ENCODE measurements around the gene HDAC9. TPM values are rescaled to one million over a fixed set of nuclear protein-coding genes. Genes with fewer than 3 reads are reported as not detected.

Gene HDAC9
- total RNA-seq, 6 donors from 2014 or later: 8.4 to 23.1 (median 10.4) TPM

DNA sequence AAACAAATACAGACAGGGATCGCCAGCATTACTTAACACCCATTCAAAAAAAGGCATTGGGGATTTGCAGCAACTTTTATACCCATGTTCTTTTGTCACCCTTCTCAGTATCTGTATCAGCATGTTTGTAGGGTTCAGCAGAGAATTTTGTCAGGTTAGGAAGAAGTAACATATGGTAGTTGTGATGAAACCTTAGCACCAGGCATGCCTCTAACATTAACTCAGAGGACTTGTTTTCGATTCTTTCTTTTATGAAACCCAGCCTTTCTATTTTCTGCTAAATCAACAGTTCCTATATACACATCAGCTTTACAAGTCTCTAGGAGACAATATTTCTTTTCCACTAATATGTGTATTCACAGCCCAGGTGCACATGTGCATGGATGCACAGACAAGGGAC lies 22.4 kb upstream of the HDAC9 start:
- Histone ChIP-seq H3K4me3 (no peak overlapping the region), H3K27ac (no peak overlapping the region), H3K36me3 (no peaks in the 10 kb centered on the region), H3K27me3 (no peaks in the 10 kb centered on the region), H3K4me1 (no peaks in the 10 kb centered on the region), H3K9me3 (no peaks in the 10 kb centered on the region)
- no peak for DNase-seq
- 92 to 94% methylated on average over 2 of the region's 2 CpGs for WGBS, 2 donors
- TF ChIP-seq CTCF (IDR thresholded peaks at IDR 0.05): no peak
- TF ChIP-seq EP300 (IDR thresholded peaks at IDR 0.05): no peak
- TF ChIP-seq POLR2A (IDR thresholded peaks at IDR 0.05): no peak
- TF ChIP-seq POLR2AphosphoS5 (IDR thresholded peaks at IDR 0.05): no peak
- no peak for ATAC-seq (ENCODE audit: low FRiP score in 2 of 2)

DNA sequence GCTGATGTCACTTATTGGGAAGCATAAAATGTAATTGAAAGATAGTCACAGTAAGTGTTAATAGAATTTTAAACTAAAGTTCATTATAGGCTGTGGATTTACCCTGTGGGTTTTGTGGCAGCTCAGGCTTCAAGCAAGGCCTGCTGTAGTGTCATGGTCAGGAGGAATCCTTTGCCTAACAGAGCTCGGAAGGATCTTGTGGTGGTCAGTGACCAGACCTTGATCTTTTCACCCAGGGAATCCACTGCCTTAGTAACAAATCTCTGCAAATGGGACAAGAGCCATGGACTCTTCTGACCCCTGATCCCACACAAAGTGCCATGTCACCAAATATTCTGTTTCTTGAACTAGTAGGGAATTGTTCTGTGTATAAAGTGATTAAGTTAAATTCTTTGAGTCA lies 20.6 kb upstream of the HDAC9 start:
- H3K9me3 ChIP-seq: no peaks in the 10 kb centered on the region
- 92 to 96% methylated on average over 1 of the region's 1 CpG for WGBS, 2 donors
- DNase-seq: no peak
- ATAC-seq (ENCODE audit: low FRiP score in 2 of 2): no peak
- no peak overlapping the region for H3K4me3 ChIP-seq
- H3K4me1 ChIP-seq: no peaks in the 10 kb centered on the region
- TF ChIP-seq POLR2AphosphoS5 (IDR thresholded peaks at IDR 0.05) (no peak), EP300 (IDR thresholded peaks at IDR 0.05) (no peak), CTCF (IDR thresholded peaks at IDR 0.05) (no peak), POLR2A (IDR thresholded peaks at IDR 0.05) (no peak)
- H3K27me3 ChIP-seq: no peaks in the 10 kb centered on the region
- H3K36me3 ChIP-seq: no peaks in the 10 kb centered on the region
- H3K27ac ChIP-seq: no peak overlapping the region

- H3K36me3 ChIP-seq: no peaks in the 10 kb centered on the region
- no peak overlapping the region for H3K4me3 ChIP-seq
- H3K27ac ChIP-seq: no peak overlapping the region
- DNase-seq: no peak
- TF ChIP-seq POLR2A (IDR thresholded peaks at IDR 0.05) (no peak), EP300 (IDR thresholded peaks at IDR 0.05) (no peak), POLR2AphosphoS5 (IDR thresholded peaks at IDR 0.05) (no peak), CTCF (IDR thresholded peaks at IDR 0.05) (no peak)
- no peaks in the 10 kb centered on the region for H3K4me1 ChIP-seq
- H3K9me3 ChIP-seq: no peaks in the 10 kb centered on the region
- WGBS, 2 donors: 92 to 96% methylated on average over 2 of the region's 2 CpGs
- H3K27me3 ChIP-seq: no peaks in the 10 kb centered on the region
- ATAC-seq (ENCODE audit: low FRiP score in 2 of 2): no peak
Measured at GRCh38 chr7:18475488-18475887, 20.1 kb upstream of the HDAC9 start.

DNA sequence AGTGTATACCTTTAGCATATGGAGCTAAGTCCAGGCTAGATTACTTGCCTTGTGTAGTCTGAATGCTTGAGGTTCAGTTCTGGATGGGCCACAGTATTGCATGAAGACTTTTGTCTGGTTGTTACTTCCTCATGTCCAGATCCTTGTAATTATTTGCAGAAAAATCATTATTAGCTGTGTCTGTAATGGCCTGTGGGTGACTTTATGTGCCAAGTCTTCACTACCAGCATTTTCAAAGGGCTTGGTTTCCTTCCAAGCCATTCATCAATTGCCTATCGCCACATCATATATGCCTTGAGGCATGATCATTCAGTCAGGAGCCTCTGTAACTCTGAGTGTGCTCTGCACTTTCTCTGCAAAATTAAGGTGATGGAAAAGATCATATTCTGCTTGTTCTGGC lies 13.8 kb upstream of the HDAC9 start:
- H3K27me3 ChIP-seq: no peaks in the 10 kb centered on the region
- WGBS, 2 donors: 100% methylated on average over 1 of the region's 1 CpG
- no peak overlapping the region for H3K27ac ChIP-seq
- DNase-seq (no peak), ATAC-seq (ENCODE audit: low FRiP score in 2 of 2) (no peak)
- TF ChIP-seq CTCF (IDR thresholded peaks at IDR 0.05) (no peak), POLR2A (IDR thresholded peaks at IDR 0.05) (no peak), EP300 (IDR thresholded peaks at IDR 0.05) (no peak), POLR2AphosphoS5 (IDR thresholded peaks at IDR 0.05) (no peak)
- H3K4me3 ChIP-seq: no peak overlapping the region
- no peaks in the 10 kb centered on the region for H3K9me3 ChIP-seq
- H3K4me1 ChIP-seq: no peaks in the 10 kb centered on the region
- H3K36me3 ChIP-seq: no peaks in the 10 kb centered on the region

DNA sequence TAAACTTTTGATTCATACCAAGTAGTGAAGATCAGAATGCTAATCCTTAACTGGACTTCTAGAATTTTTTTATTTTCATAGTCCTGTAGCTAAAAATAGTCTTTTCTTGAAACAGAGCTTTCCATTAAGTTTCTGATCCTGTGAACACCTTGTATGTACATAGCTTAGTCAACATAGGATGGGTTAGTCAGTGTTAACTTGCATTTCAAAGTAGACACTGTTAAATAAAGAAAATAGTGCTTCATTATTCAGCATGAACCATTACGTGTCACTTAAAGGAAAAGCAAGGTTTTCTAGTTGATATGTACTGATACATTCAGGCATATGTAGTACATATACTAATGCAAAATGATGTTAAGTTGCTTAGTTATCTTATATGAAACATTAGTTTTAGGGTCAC lies 7.5 kb upstream of the HDAC9 start:
- WGBS, 2 donors: 85 to 87% methylated on average over 1 of the region's 1 CpG
- TF ChIP-seq POLR2A (IDR thresholded peaks at IDR 0.05) (no peak), POLR2AphosphoS5 (IDR thresholded peaks at IDR 0.05) (no peak), CTCF (IDR thresholded peaks at IDR 0.05) (no peak), EP300 (IDR thresholded peaks at IDR 0.05) (no peak)
- Histone ChIP-seq H3K27ac (no peak overlapping the region), H3K36me3 (no peaks in the 10 kb centered on the region), H3K27me3 (no peaks in the 10 kb centered on the region), H3K4me3 (no peak overlapping the region), H3K9me3 (no peaks in the 10 kb centered on the region), H3K4me1 (no peaks in the 10 kb centered on the region)
- ATAC-seq (ENCODE audit: low FRiP score in 2 of 2) (no peak), DNase-seq (no peak)
